Measurements from ENCODE around the gene OPN4. TPM values are rescaled to one million over a fixed set of nuclear protein-coding genes. Genes with fewer than 3 reads are reported as not detected.

The OPN4 gene
- total RNA-seq, 1 donor from 2014 or later = not detected

- Histone ChIP-seq H3K27ac (ENCODE audit: low read depth, low read length) (no peak overlapping the region), H4K20me1 (ENCODE audit: insufficient read depth, low read length) (no peaks in the 10 kb centered on the region), H3K4me2 (ENCODE audit: low read length) (no peak overlapping the region), H3K36me3 (ENCODE audit: insufficient read depth, low read length) (no peaks in the 10 kb centered on the region), H3K4me1 (ENCODE audit: insufficient read depth, low read length) (peaks cover 12% of the 10 kb centered on the region), H2AFZ (ENCODE audit: low read depth, low read length) (no peak overlapping the region), H3K9ac (ENCODE audit: low read length) (no peak overlapping the region), H3K4me3 (ENCODE audit: insufficient read depth, low read depth, low read length) (no peak overlapping the region), H3K9me3 (ENCODE audit: insufficient read depth, low read depth, low read length) (no peaks in the 10 kb centered on the region), H3K79me2 (ENCODE audit: insufficient read depth, low read length) (no peaks in the 10 kb centered on the region), H3K27me3 (ENCODE audit: insufficient read depth, low read length) (no peaks in the 10 kb centered on the region)
- DNase-seq (ENCODE audit: low read depth) = peak; percentile 62
- no peak for FAIRE-seq
- H3K36me3 Mint-ChIP-seq (ENCODE audit: low read depth, unreplicated experiment) = no peaks in the 10 kb centered on the region
- TF ChIP-seq EZH2 (IDR thresholded peaks at IDR 0.05; ENCODE audit: insufficient read depth, low read length) = no peak
- H3K9me3 Mint-ChIP-seq (ENCODE audit: unreplicated experiment) = no peaks in the 10 kb centered on the region
- peaks cover 3% of the 10 kb centered on the region for H3K4me1 Mint-ChIP-seq (ENCODE audit: low read depth, unreplicated experiment)
- no peak overlapping the region for H3K4me3 Mint-ChIP-seq (ENCODE audit: unreplicated experiment)
- H3K27me3 Mint-ChIP-seq (ENCODE audit: low read depth, unreplicated experiment) = peaks cover 21% of the 10 kb centered on the region
- H3K27ac Mint-ChIP-seq (ENCODE audit: unreplicated experiment) = no peak overlapping the region
These were observed 5.5 kb upstream of the OPN4 start for GRCh38 chr10:86648704-86649427.

GRCh38 chr10:86649471-86650150 is 4.7 kb upstream of the OPN4 start:
- DNase-seq (ENCODE audit: low read depth) = no peak
- no peaks in the 10 kb centered on the region for H3K9me3 Mint-ChIP-seq (ENCODE audit: unreplicated experiment)
- no peak overlapping the region for H3K4me3 ChIP-seq (ENCODE audit: insufficient read depth, low read depth, low read length)
- H3K4me1 Mint-ChIP-seq (ENCODE audit: low read depth, unreplicated experiment) = no peaks in the 10 kb centered on the region
- H3K36me3 ChIP-seq (ENCODE audit: insufficient read depth, low read length) = no peaks in the 10 kb centered on the region
- no peak for FAIRE-seq
- no peak overlapping the region for H3K27ac ChIP-seq (ENCODE audit: low read depth, low read length)
- peaks cover 18% of the 10 kb centered on the region for H3K4me1 ChIP-seq (ENCODE audit: insufficient read depth, low read length)
- H3K27ac Mint-ChIP-seq (ENCODE audit: unreplicated experiment) = no peak overlapping the region
- H3K4me3 Mint-ChIP-seq (ENCODE audit: unreplicated experiment) = no peak overlapping the region
- H3K79me2 ChIP-seq (ENCODE audit: insufficient read depth, low read length) = no peaks in the 10 kb centered on the region
- no peaks in the 10 kb centered on the region for H4K20me1 ChIP-seq (ENCODE audit: insufficient read depth, low read length)
- H2AFZ ChIP-seq (ENCODE audit: low read depth, low read length) = no peak overlapping the region
- H3K9ac ChIP-seq (ENCODE audit: low read length) = no peak overlapping the region
- no peak overlapping the region for H3K4me2 ChIP-seq (ENCODE audit: low read length)
- H3K9me3 ChIP-seq (ENCODE audit: insufficient read depth, low read depth, low read length) = no peaks in the 10 kb centered on the region
- H3K36me3 Mint-ChIP-seq (ENCODE audit: low read depth, unreplicated experiment) = no peaks in the 10 kb centered on the region
- H3K27me3 ChIP-seq (ENCODE audit: insufficient read depth, low read length) = no peaks in the 10 kb centered on the region
- peaks cover 21% of the 10 kb centered on the region for H3K27me3 Mint-ChIP-seq (ENCODE audit: low read depth, unreplicated experiment)
- no peak for TF ChIP-seq EZH2 (IDR thresholded peaks at IDR 0.05; ENCODE audit: insufficient read depth, low read length)
- TF ChIP-seq CTCF (IDR thresholded peaks at IDR 0.05; ENCODE audit: insufficient read depth, low read depth, low read length) = no peak

- Mint-ChIP-seq H3K27ac (ENCODE audit: unreplicated experiment) (no peak overlapping the region), H3K4me1 (ENCODE audit: low read depth, unreplicated experiment) (no peaks in the 10 kb centered on the region), H3K9me3 (ENCODE audit: unreplicated experiment) (no peaks in the 10 kb centered on the region), H3K36me3 (ENCODE audit: low read depth, unreplicated experiment) (no peaks in the 10 kb centered on the region), H3K27me3 (ENCODE audit: low read depth, unreplicated experiment) (peaks cover 21% of the 10 kb centered on the region), H3K4me3 (ENCODE audit: unreplicated experiment) (no peak overlapping the region)
- TF ChIP-seq EZH2 (IDR thresholded peaks at IDR 0.05; ENCODE audit: insufficient read depth, low read length) = no peak
- TF ChIP-seq CTCF (IDR thresholded peaks at IDR 0.05; ENCODE audit: insufficient read depth, low read depth, low read length) = no peak
- Histone ChIP-seq H3K9me3 (ENCODE audit: insufficient read depth, low read depth, low read length) (no peaks in the 10 kb centered on the region), H3K27ac (ENCODE audit: low read depth, low read length) (no peak overlapping the region), H2AFZ (ENCODE audit: low read depth, low read length) (no peak overlapping the region), H3K27me3 (ENCODE audit: insufficient read depth, low read length) (no peaks in the 10 kb centered on the region), H3K9ac (ENCODE audit: low read length) (no peak overlapping the region), H4K20me1 (ENCODE audit: insufficient read depth, low read length) (no peaks in the 10 kb centered on the region), H3K4me1 (ENCODE audit: insufficient read depth, low read length) (peaks cover 19% of the 10 kb centered on the region), H3K4me2 (ENCODE audit: low read length) (no peak overlapping the region), H3K4me3 (ENCODE audit: insufficient read depth, low read depth, low read length) (no peak overlapping the region), H3K79me2 (ENCODE audit: insufficient read depth, low read length) (no peaks in the 10 kb centered on the region), H3K36me3 (ENCODE audit: insufficient read depth, low read length) (no peaks in the 10 kb centered on the region)
- no peak for DNase-seq (ENCODE audit: low read depth)
- FAIRE-seq = no peak
These were observed 4.2 kb upstream of the OPN4 start for GRCh38 chr10:86650151-86650550.

Measured in astrocyte (in vitro differentiated cells and primary cell).